DMS153 (cell line): ENCODE measurements around the gene ST3GAL4.
"Not testable (repeated sequence)": the region's sequence is repeated elsewhere in the genome, so short reads cannot be mapped to it uniquely, and the experiment has no call there.

Experiments
- DNase-seq: peaks from one replicate; lab custom pipeline; 2025; lab: John Stamatoyannopoulos, UW

Gene ST3GAL4

GRCh38 chr11:126346946-126347345 is 8.5 kb upstream of the ST3GAL4 start:
- DNase-seq, result not testable (repeated sequence)

GRCh38 chr11:126347751-126348668 is 7.5 kb upstream of the ST3GAL4 start:
- DNase-seq, result no peak

GRCh38 chr11:126348806-126349582 is 6.5 kb upstream of the ST3GAL4 start:
- DNase-seq, result no peak

- DNase-seq, result no peak
Measured at GRCh38 chr11:126350836-126351235, 4.7 kb upstream of the ST3GAL4 start.

GRCh38 chr11:126352163-126352562 is 3.3 kb upstream of the ST3GAL4 start:
- DNase-seq, result no peak

GRCh38 chr11:126352934-126353801 is 2.3 kb upstream of the ST3GAL4 start:
- no peak for DNase-seq

- no peak for DNase-seq
Measured at GRCh38 chr11:126354631-126355323, 709 bp upstream of the ST3GAL4 start.

- DNase-seq, result no peak
Measured at GRCh38 chr11:126355926-126356897, 726 bp downstream of the ST3GAL4 start.

- no peak for DNase-seq
Measured at GRCh38 chr11:126357055-126357962, 1.8 kb downstream of the ST3GAL4 start.

GRCh38 chr11:126357969-126358762 is 2.7 kb downstream of the ST3GAL4 start:
- no peak for DNase-seq

- no peak for DNase-seq
Measured at GRCh38 chr11:126358763-126359160, 3.3 kb downstream of the ST3GAL4 start.

GRCh38 chr11:126359431-126360048 is 4.1 kb downstream of the ST3GAL4 start:
- no peak for DNase-seq

GRCh38 chr11:126360049-126360446 is 4.6 kb downstream of the ST3GAL4 start:
- no peak for DNase-seq

GRCh38 chr11:126361400-126361799 is 5.9 kb downstream of the ST3GAL4 start:
- DNase-seq, result no peak

- DNase-seq, result no peak
Measured at GRCh38 chr11:126362879-126363655, 7.6 kb downstream of the ST3GAL4 start.

- no peak for DNase-seq
Measured at GRCh38 chr11:126363706-126364248, 8.3 kb downstream of the ST3GAL4 start.

- not testable (repeated sequence) for DNase-seq
Measured at GRCh38 chr11:126364735-126365134, 9.2 kb downstream of the ST3GAL4 start.
